Endometrial microvascular endothelial cells (primary cell): ENCODE results near the gene OXCT2. TPM values are rescaled to one million over a fixed set of nuclear protein-coding genes. Genes with fewer than 3 reads are reported as not detected.
"Not testable (repeated sequence)": the region's sequence is repeated elsewhere in the genome, so short reads cannot be mapped to it uniquely, and the experiment has no call there.

Experiments
- in situ Hi-C: cut with HindIII; loops from 2 replicates; pipeline ENCODE4 v1.10.0; 2017; ENCODE audit warnings: low sequenced_read_pairs, low pct_unique_long_range_greater_than_20kb; ENCODE audit errors: inconsistent ontology term
- total RNA-seq: library from RNA; depleted of rRNA; stranded (reverse); fragments of >200 nt; gene quantifications from one replicate; pipeline ENCODE4 v1.2.3, GENCODE V29; 2015; ENCODE audit errors: inconsistent ontology term

Gene OXCT2
- total RNA-seq, 1 donor from 2014 or later, result 5.7 TPM

DNA sequence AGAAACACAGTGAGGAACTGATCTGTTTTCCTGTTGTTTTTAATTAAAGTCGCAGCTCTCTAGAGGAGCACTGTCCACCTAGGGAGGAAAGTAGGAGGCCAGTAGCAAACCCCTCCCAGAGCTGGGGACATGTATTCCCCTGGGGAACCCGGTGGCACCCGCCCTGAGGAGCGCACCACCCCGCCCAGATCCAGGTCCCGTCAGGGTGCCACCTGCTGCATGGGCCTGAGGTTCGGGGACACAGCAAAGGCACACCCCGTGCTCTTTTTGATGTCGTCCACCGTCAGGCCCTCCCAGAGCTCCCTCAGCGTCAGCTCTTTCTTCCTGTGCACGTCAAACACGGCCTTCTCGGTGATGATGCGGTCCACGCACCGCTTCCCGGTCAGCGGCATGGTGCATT is 1.6 kb downstream of the OXCT2 start:
- in situ Hi-C loops, result not testable (repeated sequence)

DNA sequence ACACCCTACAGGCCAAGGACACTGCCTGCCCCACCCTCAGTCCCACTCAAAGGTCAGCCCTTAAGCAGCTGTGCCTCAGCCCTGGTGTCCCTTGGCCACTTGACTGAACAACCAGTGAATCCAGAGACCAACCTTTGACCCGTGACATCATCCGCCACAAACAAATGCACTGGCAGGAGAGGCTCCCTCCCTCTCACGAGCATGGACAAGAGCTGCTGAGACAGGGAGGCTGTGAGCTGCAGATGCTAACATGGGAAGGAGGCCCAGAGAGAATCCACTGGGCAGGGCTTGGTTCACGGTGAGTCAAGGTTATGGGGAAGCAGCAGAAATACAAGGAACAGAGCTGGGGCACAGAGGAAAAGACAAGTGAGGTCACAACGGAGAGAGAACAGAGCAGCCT is 4.7 kb downstream of the OXCT2 start:
- in situ Hi-C loops, result not testable (repeated sequence)

DNA sequence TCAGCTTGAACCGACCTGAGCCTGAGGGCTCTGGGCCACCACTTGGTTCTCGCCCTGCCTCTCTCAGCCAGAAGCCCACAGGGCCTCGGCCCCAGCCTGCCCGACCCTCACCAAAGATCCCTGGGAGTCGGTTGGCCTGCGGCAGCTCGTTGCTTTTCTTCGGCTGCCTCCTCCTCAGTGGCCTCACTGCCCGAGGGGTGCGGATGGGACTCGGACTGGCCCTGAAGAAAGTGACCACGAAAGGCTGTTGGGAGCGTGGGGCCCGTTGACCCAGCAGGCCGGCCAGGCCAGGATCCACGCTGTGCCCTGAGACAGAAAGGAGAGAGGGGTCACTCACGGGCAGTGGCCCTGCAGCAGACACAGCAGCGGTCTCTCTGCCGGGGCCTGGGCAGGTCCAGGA is 6.6 kb downstream of the OXCT2 start:
- in situ Hi-C loops, result not testable (repeated sequence)

- in situ Hi-C loops, result not testable (repeated sequence)
These were observed 7.4 kb downstream of the OXCT2 start for GRCh38 chr1:39763619-39764374.

DNA sequence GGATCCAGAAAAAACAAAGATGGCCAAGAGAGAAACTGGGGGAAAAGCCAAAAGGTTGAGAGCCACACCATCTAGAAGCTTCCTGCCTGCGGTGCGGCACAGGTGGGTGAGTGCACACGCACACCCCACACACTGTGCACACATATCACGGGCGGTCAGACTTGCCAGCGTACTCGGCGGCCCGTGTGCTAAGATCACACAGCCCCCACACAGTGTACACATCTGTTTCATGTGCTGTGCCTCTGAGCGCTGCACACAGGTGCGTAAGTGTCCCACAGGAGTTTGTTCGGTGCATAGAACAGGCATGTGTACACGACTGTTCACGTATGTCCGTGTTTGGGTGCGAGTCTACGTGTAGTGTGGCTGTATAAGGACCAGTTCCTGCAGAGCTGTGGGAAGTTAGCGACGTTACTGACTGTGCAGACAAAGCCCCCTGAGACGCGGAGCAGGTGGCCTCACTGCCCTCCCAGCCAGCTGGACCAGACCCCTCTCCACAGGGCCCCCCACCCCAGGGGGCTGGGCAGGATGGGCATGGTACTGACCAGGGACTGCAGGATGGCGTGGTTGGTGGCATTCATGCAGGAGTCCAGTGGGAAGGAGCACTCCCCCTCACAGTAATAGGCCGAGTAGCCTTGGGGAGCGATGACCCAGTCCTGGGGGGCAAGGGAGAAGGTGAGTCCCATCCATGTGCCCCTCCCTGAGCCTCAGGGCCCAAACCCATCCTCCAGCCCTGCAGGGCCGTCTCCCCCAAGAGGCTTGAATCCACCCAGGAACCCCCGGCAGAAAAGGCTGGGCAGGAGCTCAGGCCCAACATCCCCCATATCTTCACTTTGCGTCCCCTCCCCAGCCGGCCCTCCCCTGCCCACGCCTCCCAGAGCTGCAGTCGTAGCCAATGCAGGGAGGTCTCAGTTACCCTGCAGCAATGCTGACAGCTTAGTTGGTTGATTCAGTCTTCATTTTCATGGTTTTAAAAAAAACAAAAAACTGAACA is 8.3 kb downstream of the OXCT2 start:
- in situ Hi-C loops, result no loop called here

- in situ Hi-C loops, result no loop called here
These were observed 9.4 kb downstream of the OXCT2 start for GRCh38 chr1:39761557-39762260.

DNA sequence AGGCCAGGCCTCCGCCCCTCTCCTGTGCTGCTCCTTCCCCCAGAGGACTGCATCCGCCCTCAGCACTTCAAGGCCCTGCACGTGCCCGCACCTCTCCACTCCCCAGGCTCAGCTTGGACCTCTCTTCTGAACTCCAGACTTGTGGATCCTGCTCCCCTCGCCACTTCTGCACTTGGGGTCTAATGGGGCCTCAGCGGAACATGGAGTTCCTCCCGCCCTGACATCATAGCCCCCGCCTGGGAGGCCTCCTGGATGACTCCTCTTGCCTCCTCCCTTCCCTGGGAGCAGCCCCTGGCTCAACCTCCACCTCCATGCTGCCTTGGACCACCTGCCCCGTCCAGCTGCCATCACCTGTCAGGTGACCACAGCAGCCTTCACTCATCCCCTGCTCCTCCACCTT is 10.1 kb downstream of the OXCT2 start:
- in situ Hi-C loops, result no loop called here

DNA sequence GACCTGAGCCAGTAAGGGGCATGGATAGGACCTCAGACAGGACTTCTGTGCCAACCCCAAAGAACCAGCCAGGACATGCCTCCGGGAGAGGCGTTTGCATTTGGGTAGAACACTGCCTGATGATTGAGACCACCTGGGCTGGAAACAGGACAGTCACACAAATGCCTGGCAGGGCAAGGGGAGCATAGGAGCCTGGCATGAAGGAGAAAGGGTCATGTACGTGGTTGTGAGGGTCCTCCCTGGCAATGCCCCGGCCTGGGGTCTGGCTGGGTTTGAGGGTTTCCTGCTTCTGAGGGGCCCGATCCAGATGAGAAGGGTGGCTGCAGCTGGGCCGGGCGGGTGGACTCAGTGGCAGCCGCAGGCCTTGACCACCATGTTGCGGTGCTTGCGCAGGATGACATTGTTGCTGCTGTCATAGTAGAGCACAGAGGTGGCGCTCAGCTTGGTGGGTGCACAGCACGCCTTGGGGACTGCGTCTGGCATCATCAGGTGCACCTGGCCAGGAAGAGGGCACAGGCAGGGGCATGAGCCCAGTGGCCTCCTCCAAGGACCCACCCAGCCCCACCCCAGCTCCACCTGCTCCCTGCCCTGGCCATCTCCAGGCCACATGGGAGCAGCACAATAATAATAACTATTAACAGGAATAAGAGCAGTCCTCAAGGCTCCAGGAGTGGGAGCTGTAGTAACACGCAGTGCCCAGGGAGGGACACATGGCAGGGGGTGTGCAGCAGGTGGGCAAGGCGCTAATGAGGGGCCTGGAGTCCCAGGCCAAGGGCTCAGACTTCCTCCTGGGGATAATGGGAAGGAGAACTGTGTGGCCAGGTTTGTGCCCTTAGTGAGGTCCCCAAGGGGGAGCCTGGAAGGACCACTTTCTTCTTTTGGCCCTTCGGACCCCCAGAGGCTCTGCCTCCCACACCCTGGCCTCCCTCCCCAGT is 10.8 kb downstream of the OXCT2 start:
- in situ Hi-C loops, result no loop called here

- in situ Hi-C loops, result no loop called here
These were observed 11.8 kb downstream of the OXCT2 start for GRCh38 chr1:39759436-39759726.

DNA sequence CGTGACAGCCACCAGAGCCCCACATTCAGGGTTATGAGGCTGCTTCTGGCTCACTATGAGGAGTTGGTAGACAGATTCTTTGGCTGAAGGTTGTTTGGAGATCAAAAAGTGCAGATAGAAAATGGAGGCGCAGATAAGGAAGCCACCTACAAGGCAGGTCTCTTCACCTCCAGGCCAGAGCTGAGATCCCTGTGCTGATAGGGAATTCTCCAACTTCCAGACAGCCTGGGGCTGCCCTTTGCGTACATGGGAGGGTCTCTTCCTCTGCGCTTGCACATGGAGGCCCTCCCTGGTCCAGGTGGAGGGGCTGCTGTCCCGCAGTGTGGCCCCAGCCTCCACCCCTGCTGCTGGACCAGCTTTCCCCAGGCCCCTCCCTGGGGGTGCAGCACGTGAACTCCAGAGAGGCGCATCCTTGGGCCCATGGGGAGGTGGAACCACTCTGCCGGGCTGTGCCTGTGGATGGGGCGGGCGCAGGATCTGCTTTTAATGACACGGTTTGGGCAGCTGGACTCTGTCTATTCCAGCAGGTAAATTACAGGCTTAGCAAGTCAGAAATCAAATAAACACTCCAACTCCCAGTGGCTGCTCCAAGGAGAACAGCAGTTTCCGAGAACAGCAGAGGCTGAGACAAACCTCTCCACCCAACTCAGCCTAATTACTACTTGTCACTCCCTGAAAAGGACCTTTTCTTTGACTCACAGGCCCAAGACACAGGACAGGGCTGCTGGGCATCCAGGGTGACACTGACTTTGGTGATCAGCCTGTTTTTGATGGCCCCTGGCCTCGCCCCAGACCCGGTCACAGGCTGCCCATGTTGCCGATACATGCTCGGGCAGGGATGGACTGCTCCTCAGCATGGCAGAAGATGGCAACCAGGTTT is 12.4 kb downstream of the OXCT2 start:
- in situ Hi-C loops, result no loop called here

GRCh38 chr1:39757501-39757900 is 13.6 kb downstream of the OXCT2 start:
- in situ Hi-C loops, result no loop called here

- in situ Hi-C loops, result no loop called here
These were observed 15.0 kb downstream of the OXCT2 start for GRCh38 chr1:39755965-39756659.

DNA sequence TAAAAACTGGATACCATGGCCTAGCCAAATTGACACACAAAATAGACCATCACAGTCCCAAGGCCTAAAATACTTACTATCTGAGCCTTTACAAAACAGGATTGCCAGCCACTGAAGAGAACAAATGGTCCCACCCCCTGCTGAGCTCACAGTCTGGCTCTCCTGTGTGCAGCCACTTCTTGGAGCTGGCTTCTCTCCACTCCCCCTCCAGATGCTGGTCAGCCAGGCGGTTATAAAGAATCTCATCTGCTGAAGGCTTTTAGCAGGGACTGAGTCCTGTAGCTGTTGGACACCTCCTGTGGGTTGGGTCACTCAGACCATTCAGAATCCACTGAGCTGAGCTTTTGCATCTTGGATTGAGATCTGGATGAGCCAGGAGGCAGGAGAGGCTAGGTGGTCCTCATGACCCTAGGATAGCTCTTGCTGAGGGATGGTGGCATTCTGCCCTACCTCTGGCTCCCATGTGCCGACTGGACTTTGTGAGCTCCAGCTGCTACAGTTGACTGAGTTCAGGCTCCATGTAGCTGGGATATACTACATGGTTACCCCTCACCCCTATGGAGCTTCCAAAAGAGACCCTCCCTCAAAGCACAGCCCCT is 16.1 kb downstream of the OXCT2 start:
- in situ Hi-C loops, result no loop called here

- in situ Hi-C loops, result no loop called here
These were observed 17.1 kb downstream of the OXCT2 start for GRCh38 chr1:39754026-39754570.

DNA sequence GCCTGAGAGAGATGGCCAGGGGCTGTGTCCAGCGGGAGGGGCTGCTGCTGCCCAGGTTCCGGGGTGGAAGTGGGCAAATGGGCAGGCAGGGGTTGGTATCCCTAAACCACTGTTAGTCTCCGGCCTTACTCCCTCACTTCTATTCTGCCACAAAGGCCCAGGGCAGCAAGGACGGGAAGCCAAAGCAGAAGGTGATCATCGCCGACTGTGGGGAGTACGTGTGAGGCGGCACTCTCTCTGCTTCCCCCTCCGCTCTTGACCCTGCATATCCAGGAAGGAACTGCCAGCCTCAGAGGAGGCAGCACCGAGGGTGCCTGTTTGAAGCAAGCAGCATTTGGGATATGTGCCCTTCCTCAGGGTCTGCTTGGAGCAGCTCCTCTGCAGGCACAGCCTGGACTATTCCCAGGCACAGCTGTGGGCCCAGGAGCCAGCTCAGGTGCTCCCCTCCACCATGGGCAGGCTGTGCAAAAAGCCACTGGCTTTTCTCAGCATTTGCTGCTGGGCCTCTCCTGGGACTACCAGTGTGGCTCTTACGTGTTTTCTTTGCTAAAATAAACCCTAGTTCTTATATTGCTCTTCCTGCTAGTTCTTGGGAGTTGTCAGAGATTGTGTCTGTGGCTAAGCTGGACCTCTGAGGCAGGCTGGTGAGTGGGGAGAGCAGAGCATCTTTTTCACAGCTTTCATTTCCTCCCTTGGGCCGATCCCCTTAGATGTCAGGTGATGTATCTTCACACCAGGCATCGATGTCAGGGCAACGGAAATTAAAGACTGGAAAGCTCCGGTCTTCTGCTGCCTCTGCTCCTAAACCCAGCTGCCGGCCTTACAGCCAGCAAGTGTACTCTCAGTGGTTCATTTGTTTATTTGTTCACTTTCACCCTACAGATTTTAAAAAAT is 17.8 kb downstream of the OXCT2 start:
- in situ Hi-C loops, result no loop called here

DNA sequence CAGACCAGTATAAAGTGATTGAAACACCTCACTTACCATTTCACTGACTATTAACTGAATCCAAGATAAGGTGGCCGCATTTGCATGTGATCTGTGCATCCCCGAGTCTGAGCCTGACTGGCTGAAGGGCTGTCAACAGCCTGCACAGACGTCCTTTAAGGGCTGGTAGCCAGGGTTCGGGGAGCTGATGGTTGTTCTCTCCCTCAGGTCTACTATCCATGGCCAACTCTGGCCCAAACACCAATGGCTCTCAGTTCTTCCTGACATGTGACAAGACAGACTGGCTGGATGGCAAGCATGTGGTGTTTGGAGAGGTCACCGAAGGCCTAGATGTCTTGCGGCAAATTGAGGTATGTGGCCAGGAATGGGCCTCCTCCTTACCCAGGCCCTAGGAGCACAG is 18.4 kb downstream of the OXCT2 start:
- in situ Hi-C loops, result no loop called here
